CD4-positive, alpha-beta T cell treated with Interleukin-17A for 4 hours (primary cell): ENCODE results near the gene FLT1.
A peak's percentile ranks its signal among the peaks of the same experiment; 100 is the strongest.

Experiments
- DNase-seq: peaks from one replicate; pipeline ENCODE4 v3.0.0-alpha.2; 2020; ENCODE audit warnings: mixed read lengths

FLT1 gene

DNA sequence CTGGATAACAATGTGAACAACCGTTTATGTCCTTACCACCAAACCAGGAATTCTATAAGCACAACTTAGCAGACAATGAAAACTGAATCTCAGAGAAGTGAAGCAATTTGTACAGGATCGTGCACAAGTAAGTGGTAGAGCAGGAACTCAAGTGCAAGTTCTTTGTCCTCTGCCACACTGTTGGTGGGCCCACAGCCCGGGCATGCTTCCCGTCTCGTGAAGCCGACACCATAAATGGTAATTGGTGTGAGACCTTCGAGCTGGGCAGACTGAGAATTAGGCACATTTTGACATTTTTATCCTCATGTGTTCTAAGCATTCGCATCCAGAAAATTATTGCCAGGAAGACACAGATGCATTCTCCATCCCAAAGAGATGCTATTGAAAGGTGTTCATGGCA lies 27.9 kb upstream of the FLT1 start:
- DNase-seq: no peak

DNA sequence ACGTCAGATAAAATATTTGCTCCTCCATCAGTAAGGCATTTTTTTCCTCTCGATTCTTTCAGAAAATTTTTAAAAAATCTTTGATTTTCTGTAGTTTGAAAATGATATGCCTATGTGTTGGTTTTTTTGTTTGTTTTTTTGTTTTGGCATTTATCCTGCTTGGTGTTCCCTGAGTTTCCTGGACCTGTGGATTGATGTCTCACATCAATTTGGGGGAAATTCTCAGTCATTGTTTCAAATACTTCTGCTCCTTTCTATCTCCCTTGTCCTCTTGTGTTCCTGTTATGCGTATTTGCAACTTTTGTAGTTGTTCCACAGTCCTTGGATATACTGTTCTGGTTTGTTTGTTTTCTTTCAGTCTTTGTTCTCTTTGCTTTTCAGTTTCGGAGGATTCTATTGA lies 18.8 kb upstream of the FLT1 start:
- DNase-seq: no peak

DNA sequence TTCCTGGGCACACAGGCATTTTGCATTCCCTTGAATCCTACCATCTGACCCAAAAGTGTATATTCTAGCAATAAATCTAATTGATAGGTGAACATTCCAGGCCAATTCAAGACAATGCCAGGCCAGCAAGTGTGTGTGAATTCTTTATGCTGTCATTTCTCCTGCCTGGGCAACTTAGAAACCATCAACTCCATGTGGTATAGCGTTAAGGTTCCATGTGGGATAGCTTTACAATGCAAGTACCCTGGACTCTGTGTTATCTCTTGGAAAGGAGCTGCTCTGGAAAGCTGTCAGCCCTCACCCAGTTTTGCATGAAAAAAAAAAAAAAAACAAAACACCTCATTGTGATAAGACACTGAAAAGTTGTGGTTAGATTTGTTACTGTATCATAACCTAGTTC lies 15.6 kb upstream of the FLT1 start:
- no peak for DNase-seq

DNA sequence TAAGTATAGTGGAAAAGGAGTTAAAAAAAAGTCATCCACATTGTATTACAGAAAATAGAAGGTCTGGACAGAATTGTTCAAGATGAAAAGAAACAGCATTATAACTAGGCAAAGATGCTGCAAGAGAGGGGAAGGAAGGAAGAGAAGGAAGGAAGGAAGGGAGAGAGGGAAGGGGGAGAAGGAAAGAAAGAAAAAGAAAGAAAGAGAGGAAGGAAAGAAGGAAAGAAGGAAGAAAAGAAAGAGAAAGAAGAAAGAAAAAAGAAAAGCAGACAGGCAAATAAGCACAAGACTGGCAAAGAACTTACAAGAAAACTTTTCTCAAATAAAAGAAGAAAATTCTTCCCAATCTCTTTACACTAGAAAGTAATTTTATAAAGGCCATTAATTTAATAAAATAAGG lies 15.1 kb upstream of the FLT1 start:
- no peak for DNase-seq

DNA sequence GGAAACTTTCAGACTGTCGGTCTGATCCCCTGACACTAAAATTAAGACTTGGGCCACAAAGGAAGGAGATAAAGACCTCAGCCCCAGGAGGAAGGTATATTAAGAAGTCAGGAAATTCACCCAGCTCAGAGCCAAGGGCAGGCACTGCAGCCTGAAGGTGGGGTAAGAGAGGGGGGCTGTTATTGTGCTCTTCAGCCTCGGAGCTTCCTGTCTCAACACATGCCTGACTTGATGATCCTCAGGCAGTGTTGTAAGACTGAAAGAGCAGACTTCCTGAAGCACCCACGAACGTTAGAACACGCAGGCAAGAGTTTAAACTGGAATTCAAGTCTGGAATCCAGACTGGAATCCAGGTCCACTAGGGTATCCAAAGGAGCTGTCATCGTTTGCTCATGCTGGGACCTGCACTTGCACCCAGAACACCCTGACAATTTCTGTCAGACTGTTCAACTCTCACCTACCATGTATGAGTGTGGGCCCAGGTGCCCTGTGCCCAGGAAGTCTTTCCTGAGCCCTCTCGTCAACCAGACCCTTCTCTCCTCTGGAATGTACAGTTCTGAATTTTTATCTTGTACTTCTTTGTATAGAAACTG lies 10.7 kb upstream of the FLT1 start:
- DNase-seq: peak; percentile 27

DNA sequence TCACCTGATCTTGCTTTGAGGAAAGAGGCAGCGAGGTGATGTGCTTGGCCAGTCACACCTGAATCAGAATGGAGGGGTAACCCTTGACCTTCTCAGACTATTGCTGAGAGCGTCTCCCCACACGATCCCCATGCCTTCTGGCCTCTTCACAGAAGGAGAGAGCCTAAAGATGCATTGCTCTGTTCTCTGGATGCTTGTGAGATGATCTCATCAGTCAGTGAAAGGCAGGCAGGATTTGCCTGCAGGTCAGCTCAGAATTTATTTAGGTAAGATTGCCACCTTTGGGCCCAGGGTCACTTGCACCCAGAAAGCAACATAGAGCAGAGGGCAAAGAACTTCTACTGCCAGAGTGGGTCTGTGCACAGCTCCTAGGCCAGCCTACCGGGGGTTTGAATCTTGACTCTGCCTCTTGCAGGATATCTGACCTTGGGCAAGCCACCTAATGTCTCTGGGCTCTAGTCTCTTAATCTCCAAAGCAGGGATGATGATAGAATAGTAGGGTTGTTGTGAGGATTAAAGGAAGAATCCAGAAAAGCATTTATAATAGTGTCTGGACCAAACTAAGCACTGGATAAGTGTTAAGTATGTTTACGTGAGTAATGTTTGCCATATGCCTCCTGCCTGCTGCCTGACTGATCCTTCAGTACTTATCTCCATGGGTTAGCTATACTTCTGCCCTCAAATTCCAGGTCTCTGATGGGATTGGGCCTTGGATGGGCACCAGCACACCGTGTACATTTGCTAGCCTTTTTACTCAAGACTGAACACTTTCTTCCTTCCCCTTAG lies 8.4 kb upstream of the FLT1 start:
- no peak for DNase-seq

DNA sequence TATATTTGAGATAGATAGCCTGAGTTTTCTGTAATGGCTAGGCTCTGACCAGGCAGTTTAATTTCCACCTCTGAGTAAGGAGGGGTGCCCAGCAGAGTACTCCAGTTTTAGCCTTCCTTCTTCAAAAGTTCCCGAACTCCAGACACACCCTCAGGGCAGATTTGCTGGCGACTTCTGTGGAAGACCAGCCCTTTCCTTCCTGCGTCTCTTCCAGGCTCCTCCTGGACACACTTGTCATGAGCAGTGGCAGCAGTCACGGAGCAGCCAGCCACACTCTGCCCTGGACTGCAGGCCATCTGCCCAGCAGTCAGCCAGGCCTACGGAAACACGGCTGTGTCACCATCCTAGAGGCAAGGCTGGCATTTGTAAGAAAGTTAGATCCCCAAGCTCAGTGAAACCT lies 6.6 kb upstream of the FLT1 start:
- no peak for DNase-seq

DNA sequence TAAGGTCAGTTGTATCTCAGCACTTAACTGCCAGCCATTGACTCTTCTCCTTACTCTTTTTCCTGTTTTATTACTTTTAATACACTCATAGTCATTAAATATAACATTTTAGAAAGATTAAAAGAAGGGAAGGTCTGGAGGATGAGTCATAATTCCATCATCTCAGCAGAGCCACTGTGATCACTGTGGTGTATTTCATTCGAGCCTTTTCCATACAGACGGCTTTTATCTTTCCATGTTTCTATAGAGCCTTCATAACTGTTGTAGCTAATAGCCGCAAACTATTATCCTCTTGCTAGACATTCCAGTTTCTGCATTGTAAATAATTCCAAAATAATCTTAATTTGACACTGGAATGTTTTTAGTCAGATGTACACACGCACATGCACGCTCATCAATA lies 4.7 kb upstream of the FLT1 start:
- DNase-seq: no peak

DNA sequence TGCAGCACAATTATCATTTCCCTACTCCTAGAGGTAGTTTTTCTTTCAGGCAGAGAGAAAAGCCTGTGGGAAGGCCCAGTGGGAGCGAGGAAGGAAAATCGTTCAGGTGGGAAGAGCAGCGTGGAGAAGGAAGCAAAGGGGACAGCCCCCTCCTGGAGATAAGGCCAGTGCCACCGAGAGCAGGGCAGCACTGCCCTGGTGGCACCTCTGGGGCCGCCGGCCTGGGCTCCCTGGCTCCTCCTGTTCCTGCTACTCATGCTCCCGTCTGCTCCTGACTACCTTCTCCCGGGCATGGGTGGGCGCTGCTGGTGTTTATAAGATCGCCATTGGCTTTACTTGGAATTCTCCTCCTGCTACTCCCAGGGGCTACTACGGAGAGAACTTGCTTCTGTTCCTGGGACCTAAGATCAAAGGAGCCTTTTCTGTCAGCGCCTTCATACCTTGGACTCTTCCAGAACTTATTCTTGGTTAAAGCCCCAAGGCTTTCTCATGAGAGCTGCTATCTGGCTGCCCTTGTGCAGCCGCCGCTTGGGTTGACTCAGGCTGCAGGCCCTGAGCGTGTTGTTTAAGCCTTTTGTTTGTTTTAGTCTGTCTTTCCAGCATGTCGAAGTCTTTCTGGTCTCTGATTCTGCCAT lies 3.7 kb upstream of the FLT1 start:
- DNase-seq: no peak

DNA sequence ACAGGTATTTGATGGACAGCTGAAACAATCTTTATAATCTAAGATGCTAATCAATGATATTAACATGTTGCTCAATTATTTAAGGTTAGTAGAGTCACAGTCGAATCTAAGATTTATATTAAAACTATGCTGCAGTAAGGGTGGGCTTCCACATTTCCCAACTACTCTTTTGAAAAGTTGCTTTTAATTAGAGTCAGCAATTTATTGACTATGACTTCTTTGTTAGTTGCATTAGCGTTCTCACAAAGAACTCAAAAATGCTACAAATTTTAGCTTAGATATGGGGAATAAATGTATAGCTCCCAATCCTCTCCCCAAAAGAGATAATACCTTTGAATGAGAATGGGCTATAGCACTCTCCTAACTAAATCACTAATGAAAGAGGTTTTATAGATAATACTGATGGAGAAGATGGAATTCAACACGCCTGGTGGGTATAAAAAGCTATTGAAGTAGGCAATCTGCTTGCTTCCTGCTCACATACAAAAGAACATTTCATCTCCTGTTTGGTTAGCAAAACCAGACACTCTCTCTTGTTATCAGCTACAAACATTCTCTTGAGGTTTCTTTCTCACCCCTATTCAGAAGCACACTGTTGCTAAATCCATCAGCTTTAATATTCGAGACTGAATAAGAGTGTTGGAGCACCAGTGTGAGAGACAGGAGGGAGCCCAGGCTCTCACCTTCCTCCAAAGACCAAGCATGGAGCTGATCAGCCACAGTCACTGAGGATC lies 2.4 kb upstream of the FLT1 start:
- DNase-seq: no peak

DNA sequence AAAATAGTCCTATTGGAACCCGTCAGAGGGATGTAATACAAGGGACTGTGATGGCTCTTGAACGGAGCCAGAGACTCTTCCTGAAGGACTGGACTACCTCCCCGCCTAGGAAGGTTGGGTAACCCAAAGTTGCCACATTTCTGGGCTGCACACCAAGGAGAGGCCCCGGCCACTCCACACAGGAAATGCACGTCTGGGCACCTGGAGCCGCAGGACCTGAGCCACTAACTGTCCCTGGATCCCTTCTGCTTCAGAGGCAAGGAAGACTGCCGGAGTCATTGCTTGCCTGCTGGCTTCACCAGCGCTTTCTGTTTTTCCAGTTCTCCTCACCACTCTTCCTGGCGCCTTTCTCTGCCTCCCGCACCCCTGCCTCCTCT lies 1.2 kb upstream of the FLT1 start:
- DNase-seq: no peak

DNA sequence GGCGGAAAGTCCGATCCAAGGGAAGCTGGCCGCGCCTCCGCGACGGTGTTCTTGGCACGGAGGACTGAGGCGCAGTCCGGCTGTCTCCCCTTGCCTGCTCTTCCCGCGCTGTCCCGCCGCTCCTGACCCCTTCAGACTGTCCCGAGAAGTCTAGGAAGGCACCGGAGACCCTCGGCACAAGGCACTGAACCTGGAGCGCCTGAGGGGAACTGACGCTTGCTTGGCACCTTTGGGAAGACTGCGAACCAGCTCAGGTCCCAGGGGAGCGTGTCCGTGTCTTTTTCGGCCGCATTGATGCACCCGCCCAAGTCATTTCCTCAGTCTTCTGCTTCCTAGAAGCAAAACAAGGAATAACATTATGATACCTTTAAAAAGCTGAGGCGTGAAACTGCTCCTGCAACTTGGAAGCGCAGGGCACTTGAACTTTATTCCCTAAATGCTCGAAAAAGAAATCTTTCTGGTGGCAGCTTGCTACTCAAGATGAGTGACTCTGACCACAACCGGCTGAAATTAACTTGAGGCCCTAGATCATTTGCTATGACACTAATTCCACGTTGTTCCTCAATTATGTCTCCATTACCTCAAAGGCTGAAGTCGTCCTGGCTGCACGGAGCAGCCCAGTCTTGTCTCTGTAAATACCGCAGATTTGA lies 735 bp upstream of the FLT1 start:
- DNase-seq: no peak

DNA sequence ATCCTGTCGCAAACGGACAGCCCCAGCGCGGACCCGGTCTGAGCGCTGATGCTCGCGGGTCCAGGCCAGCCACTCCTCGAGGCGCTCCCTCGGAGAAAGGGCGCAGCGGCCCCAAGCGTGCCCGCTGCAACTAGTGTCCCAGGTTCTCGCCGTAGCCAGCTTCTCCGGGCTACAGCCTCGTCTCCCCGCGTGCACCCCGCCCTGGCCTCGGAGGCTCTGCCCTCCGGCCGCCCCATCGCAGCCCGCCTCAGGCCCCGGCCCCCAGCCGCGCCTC lies 487 bp downstream of the FLT1 start:
- DNase-seq: peak; percentile 7

DNA sequence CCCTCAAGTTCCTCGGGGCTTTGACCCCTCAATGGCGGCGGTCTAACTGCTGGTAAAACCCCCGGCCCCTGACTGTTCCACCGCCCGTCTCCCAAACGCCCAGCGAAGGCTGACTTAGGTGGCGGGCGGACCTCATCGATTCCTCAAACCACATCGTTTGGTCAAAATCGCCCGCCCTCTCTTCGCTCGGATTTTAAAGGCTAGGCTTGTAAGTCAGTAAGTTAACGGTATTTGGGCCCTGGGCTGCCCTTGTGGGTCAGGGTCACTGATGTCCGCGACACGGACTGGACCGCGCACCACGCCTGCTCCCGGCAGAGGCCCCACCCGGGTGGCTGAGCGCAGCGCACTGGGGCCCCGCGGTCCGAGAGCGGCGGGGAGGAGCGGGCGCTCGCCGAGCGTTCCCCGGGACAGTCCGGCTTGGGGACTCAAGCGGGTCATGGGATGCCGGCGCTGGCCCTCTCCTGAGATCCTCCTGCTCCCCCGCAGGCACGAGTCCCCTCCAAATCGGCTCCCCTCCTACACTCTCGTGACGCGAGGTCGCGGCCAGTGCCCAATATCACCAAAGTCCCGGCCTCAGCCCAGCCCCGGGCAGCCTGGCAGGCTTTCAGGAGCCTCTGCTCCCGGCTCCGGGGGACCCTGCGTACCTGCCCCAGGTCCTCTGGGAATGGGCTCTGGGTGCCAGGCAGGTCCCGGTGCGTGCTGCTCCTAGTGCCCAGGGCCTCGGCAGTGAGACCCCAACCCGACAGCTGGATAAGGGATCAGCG lies 1.0 kb downstream of the FLT1 start:
- DNase-seq: peak; percentile 3

DNA sequence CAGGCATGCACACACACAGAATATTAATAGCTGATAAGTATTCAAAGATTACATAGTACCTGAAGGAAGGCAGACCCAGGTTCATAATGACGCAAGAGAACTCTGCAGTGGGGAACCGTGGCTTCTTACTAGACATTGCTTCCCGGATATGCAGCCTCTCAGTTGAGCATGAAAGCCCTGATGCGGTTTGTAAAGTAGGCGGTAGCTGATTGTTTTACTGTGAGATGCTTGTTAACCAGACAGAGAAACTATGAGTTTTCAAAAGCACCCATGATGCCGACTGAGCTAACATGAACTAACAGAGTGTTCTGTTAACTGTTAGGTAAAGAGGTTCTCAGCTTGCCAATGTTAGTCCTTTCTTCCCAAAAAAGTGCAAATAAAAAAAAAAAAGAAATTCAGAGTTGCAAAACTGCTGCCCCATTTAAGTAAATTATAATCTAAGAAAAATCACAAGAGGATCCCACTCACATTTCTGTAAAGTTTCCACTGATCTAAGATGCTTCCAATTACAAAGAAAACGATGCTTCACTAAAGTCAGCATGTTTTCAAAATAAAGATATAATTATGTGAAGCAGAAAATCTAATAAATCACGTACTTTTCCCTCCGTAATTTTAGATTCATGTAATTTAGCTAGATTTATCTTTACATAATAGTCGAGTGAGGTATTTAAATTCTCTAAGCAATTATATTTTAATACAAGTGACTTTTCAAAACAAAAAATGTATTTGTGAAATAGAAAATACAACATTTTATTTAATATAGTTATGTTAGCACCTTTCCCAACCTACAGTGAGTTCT lies 2.2 kb downstream of the FLT1 start:
- peak; percentile 49 for DNase-seq

DNA sequence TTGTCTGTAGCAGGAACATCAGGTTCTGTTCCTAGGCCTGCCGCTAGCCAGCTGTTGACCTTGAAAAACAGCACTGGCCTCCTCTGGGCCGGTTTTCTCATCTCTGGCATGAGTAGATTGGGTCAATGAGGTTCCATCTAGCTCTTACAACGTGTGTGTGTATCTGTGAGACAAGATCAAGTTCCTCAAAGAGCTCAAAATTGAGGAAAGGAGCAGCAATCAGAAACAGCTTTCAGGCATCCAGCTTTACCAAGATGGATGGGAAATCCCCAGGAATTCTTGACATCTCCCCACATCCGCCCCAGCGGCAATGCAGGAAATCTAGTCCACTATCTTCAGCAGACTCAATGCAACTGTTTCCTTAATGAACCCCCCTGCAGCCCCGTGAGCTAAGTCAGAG lies 4.9 kb downstream of the FLT1 start:
- no peak for DNase-seq

DNA sequence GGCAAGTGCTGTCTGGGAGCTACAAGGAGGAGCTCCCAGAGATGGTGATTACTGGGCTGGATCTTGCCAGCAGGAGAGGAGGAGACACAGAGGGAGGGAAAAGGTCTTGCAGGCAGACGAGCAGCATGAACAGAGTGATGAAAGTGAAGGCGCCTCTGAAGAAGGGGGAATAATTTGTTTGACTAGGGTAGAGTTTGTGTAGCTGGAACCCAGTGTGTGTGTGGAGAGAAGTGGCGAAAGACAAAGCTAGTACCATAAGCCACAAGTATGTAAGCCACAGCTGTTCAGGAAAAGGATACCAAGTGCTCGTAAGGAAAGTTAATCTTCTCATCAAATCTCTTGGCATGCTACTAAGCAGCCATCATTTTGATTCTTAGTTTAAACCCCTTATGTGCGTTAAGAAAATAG lies 5.4 kb downstream of the FLT1 start:
- no peak for DNase-seq

DNA sequence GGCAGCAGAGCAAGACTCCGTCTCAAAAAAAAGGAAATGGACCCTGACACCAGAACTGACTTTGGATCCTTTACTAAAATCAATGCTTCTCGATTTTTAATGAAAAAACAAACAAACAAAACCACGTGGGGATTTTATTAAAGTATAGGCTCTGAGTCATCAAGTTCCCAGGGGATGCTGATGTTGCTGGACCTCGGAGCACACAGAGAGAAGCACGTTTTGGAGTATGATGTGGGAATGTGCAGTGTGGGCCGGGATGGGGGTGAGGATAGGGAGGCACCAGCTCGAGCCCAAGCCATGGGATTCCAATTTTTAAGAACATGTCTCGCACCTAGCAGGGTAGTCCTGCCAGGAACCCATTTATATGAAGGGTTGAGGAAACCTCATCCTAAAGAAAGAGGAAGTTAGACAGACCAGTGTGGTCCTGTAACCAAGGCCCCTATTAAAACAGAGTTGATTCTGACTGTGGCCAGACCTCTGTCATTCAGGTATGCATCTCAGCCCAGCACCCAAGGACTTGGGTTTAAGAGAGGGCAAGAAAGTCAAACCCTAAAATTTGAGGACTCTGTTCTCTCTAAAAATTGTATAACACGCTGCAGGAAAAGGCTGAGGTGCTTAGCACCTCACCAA lies 6.4 kb downstream of the FLT1 start:
- DNase-seq: no peak

DNA sequence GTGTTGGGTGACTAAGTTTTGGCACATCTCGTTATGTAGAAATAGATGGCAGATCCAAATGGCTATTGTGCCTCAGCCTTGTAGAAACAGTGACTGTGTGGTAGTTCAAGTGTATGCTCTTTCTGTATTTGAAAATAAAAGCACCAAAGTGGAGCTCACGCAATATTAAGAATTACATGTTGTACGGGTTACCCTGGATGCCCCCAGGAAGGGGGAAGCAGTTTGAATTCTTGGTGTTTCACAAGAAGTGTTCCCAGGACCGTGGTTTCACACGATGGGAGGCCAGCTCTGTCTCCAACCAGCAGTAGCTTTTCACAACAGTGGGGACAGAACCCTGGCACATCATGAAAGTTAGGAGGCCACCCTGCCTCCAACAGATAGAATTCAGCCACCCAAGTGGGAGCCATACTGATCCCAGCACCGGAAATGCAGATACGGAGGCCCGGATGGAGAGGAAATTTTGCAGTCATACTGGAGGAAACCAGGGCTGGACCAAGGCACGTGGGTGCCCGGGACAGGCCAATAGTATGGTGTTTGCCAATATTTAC lies 8.9 kb downstream of the FLT1 start:
- no peak for DNase-seq

DNA sequence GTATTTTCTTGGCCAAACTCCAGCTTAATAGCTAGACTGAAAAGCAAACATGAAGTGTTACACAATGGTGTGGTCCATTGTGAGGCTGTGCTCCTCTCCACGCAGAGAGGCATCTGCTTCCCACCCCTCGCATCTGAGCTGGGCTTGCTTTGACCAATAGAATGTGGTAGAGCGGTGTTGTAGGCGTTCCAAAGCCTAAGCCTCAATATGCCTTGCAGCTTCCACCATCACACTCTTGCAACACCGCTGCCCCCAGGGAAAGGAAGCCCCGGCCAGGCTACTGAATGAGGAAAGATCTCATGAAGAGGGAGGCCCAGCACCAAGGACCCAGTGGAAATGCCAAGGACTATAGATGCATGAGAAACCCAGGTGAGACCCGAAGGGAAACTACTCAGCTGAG lies 9.4 kb downstream of the FLT1 start:
- no peak for DNase-seq

DNA sequence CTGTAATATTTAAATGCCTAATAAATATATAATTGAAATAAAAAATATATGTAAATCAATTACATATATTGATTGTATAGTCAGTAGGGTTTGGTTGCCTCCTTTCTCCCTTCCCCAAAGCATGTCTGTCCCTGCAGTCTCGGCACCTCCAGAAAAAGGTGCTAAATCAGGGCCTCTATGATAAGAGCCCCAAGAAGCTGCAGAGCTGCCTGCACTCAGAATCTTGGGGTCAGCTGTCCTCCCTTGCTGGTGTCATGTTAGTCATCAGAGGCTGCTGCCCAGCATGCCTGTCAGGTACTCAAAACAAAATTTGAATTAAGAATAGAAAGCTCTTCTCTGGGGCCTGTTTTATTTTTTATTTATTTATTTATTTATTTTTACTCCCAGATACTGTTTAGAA lies 9.8 kb downstream of the FLT1 start:
- DNase-seq: no peak
